ENCODE results near the gene AMPD1. TPM values are rescaled to one million over a fixed set of nuclear protein-coding genes. Genes with fewer than 3 reads are reported as not detected.

Gene AMPD1
- total and polyA plus RNA-seq, 3 donors from 2014 or later: 0.12 to 1.5 TPM; not detected in 1

- TF ChIP-seq CTCF (IDR thresholded peaks at IDR 0.05): no peak
- no peak for TF ChIP-seq POLR2A (IDR thresholded peaks at IDR 0.05)
- H3K9me3 ChIP-seq: no peaks in the 10 kb centered on the region
- DNase-seq: no peak
- H3K27ac ChIP-seq: no peak overlapping the region
- intact Hi-C loops (cut with DNase I; ENCODE audit: low total_unique reads): no loop called here
- no peaks in the 10 kb centered on the region for H3K36me3 ChIP-seq (ENCODE audit: low read depth, missing control alignments)
- H3K4me1 ChIP-seq: no peaks in the 10 kb centered on the region
- no peak overlapping the region for H3K4me3 ChIP-seq
- no peaks in the 10 kb centered on the region for H3K27me3 ChIP-seq
Observed at GRCh38 chr1:114696810-114697209, 1.5 kb upstream of the AMPD1 start.

GRCh38 chr1:114694540-114695310 is 621 bp downstream of the AMPD1 start:
- Histone ChIP-seq H3K4me1 (no peaks in the 10 kb centered on the region), H3K36me3 (ENCODE audit: low read depth, missing control alignments) (no peaks in the 10 kb centered on the region), H3K27me3 (no peaks in the 10 kb centered on the region), H3K27ac (no peak overlapping the region), H3K9me3 (no peaks in the 10 kb centered on the region), H3K4me3 (no peak overlapping the region)
- DNase-seq: no peak
- TF ChIP-seq POLR2A (IDR thresholded peaks at IDR 0.05) (no peak), CTCF (IDR thresholded peaks at IDR 0.05) (no peak)
- intact Hi-C loops (cut with DNase I; ENCODE audit: low total_unique reads): no loop called here
- WGBS, 2 donors: 86 to 89% methylated on average over 9 of the region's 9 CpGs

- TF ChIP-seq CTCF (IDR thresholded peaks at IDR 0.05) (no peak), POLR2A (IDR thresholded peaks at IDR 0.05) (no peak)
- intact Hi-C loops (cut with DNase I; ENCODE audit: low total_unique reads): no loop called here
- 88 to 98% methylated on average over 3 of the region's 3 CpGs for WGBS, 2 donors
Observed at GRCh38 chr1:114692947-114693346, 2.4 kb downstream of the AMPD1 start.

GRCh38 chr1:114691061-114691460 is 4.3 kb downstream of the AMPD1 start:
- H3K36me3 ChIP-seq (ENCODE audit: low read depth, missing control alignments): no peaks in the 10 kb centered on the region
- H3K4me3 ChIP-seq: no peak overlapping the region
- TF ChIP-seq POLR2A (IDR thresholded peaks at IDR 0.05): no peak
- TF ChIP-seq CTCF (IDR thresholded peaks at IDR 0.05): no peak
- H3K4me1 ChIP-seq: no peaks in the 10 kb centered on the region
- intact Hi-C loops (cut with DNase I; ENCODE audit: low total_unique reads): no loop called here
- H3K27ac ChIP-seq: no peak overlapping the region
- DNase-seq: no peak
- WGBS, 2 donors: 86 to 93% methylated on average over 2 of the region's 2 CpGs
- H3K9me3 ChIP-seq: no peaks in the 10 kb centered on the region
- H3K27me3 ChIP-seq: no peaks in the 10 kb centered on the region

More at GRCh38 chr1:114692947-114693346, 2.4 kb downstream of the AMPD1 start:
- Histone ChIP-seq H3K4me3 (no peak overlapping the region), H3K4me1 (no peaks in the 10 kb centered on the region), H3K9me3 (no peaks in the 10 kb centered on the region), H3K27me3 (no peaks in the 10 kb centered on the region), H3K36me3 (ENCODE audit: low read depth, missing control alignments) (no peaks in the 10 kb centered on the region), H3K27ac (no peak overlapping the region)
- no peak for DNase-seq

GRCh38 chr1:114690148-114690547 is 5.2 kb downstream of the AMPD1 start:
- Histone ChIP-seq H3K27me3 (no peaks in the 10 kb centered on the region), H3K36me3 (ENCODE audit: low read depth, missing control alignments) (no peaks in the 10 kb centered on the region), H3K9me3 (no peaks in the 10 kb centered on the region), H3K4me3 (no peak overlapping the region), H3K27ac (no peak overlapping the region), H3K4me1 (no peaks in the 10 kb centered on the region)
- WGBS, 2 donors: 89 to 95% methylated on average over 1 of the region's 1 CpG
- no peak for DNase-seq
- intact Hi-C loops (cut with DNase I; ENCODE audit: low total_unique reads): no loop called here
- TF ChIP-seq POLR2A (IDR thresholded peaks at IDR 0.05): no peak

Data from testis (tissue), 3 donors.